Measurements from ENCODE around the gene ATP10A. TPM values are rescaled to one million over a fixed set of nuclear protein-coding genes. Genes with fewer than 3 reads are reported as not detected.

ATP10A gene
- total and polyA plus RNA-seq, 9 of the 15 experiments (the other 6 are each of a cell fraction or from before 2014, with no cell fraction given) = 0.09 TPM; not detected in 8

DNA sequence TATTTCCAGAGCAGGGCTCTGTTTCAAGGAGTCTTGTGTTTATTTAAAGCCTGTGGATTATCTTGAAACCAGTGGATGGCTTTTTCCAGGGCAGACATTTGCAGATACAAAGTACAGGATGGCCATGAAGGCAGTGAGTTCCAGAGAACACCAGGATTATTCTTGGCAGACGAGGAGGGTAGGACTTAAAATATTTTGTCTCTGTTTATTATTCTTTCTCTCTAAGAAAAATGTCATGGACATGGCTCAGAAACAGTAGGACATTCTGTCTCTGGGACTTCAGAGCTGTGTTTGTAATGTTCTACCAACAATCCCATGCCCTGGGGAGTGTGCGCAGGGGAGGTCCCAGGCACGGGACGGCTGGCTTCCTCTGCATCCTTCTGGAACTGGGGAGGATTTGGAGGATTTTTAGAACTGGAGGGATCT is 125.9 kb downstream of the ATP10A start:
- no peak for ATAC-seq
- no peak for DNase-seq (ENCODE audit: extremely low read depth in 1 of 4, low spot score in 3 of 4)
- ChIA-PET POLR2A (no interaction called here), CTCF (ENCODE audit: low intra/inter-chr PET ratio) (no interaction called here)
- BruUV-seq (replicated peaks) = no TSS peak
- intact Hi-C loops (cut with micrococcal nuclease) (no loop called here), in situ Hi-C loops (cut with MboI) (no loop called here)
- H4K20me1 ChIP-seq (replicated peaks; ENCODE audit: control insufficient read depth, insufficient read depth, low read length) = 0 out of 2 replicates have a peak, but pooled peaks cover 7% of the 10 kb centered on the region
- H3K9me1 ChIP-seq (ENCODE audit: control insufficient read depth, insufficient read depth, low read length) = no peaks in the 10 kb centered on the region
- H3K27ac ChIP-seq (ENCODE audit: extremely low read depth, low read depth, low read length) = no peak overlapping the region
- TF ChIP-seq ZNF589 (CRISPR knock-in tag; IDR thresholded peaks at IDR 0.05; ENCODE audit: low read depth) (no peak), ZKSCAN8 (CRISPR knock-in tag; IDR thresholded peaks at IDR 0.05) (no peak), PKNOX1 (IDR thresholded peaks at IDR 0.05) (no peak), ZNF644 (tag; IDR thresholded peaks at IDR 0.05; ENCODE audit: low read depth) (no peak), ZNF316 (IDR thresholded peaks at IDR 0.05) (no peak), SMARCC2 (IDR thresholded peaks at IDR 0.05; ENCODE audit: low read depth) (no peak), BRD9 (IDR thresholded peaks at IDR 0.05; ENCODE audit: low read depth, partially characterized antibody) (no peak), ZBTB17 (CRISPR knock-in tag; IDR thresholded peaks at IDR 0.05) (no peak), EWSR1 (IDR thresholded peaks at IDR 0.05; ENCODE audit: borderline replicate concordance, low read depth, partially characterized antibody) (no peak), ZNF584 (CRISPR knock-in tag; IDR thresholded peaks at IDR 0.05; ENCODE audit: low read depth) (no peak), ARID3B (CRISPR knock-in tag; IDR thresholded peaks at IDR 0.05; ENCODE audit: borderline replicate concordance) (no peak)
- TF ChIP-seq, protein P1, sequence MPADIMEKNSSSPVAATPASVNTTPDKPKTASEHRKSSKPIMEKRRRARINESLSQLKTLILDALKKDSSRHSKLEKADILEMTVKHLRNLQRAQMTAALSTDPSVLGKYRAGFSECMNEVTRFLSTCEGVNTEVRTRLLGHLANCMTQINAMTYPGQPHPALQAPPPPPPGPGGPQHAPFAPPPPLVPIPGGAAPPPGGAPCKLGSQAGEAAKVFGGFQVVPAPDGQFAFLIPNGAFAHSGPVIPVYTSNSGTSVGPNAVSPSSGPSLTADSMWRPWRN (IDR thresholded peaks at IDR 0.05; ENCODE audit: low read depth) = no peak
- H3K79me2 ChIP-seq (ENCODE audit: control insufficient read depth, insufficient read depth, low read length) = no peaks in the 10 kb centered on the region
- no peak for FAIRE-seq
- no peaks in the 10 kb centered on the region for H3K4me1 ChIP-seq (replicated peaks in 1 of 2; ENCODE audit: control insufficient read depth in 2 of 2, insufficient read depth in 2 of 2, low read length in 2 of 2)
- no peak overlapping the region for H3K4me3 ChIP-seq
- WGBS (ENCODE audit: insufficient coverage, low coverage, missing lambda C conversion rate) = 0% methylated on average over 4 of the region's 4 CpGs
- H3K4me2 ChIP-seq (ENCODE audit: insufficient read depth, low read length) = no peak overlapping the region
- no peaks in the 10 kb centered on the region for H3K36me3 ChIP-seq (ENCODE audit: control insufficient read depth, insufficient read depth, low read length)
- H3K9me3 ChIP-seq (replicated peaks; ENCODE audit: control insufficient read depth, insufficient read depth, low read depth, low read length) = no peaks in the 10 kb centered on the region
- H3K9ac ChIP-seq (ENCODE audit: insufficient read depth in 1 of 2, low read depth in 2 of 2, low read length in 2 of 2) = no peak overlapping the region
- peaks cover 0 to 28% of the 10 kb centered on the region in 2 experiments; a peak in 3 of 5 replicates for H3K27me3 ChIP-seq (ENCODE audit: control insufficient read depth in 2 of 2, insufficient read depth in 2 of 2, low read length in 2 of 2)
- no peak overlapping the region for H2AFZ ChIP-seq (ENCODE audit: low read depth, low read length)
